ENCODE results near the gene TMC3.

The TMC3 gene

DNA sequence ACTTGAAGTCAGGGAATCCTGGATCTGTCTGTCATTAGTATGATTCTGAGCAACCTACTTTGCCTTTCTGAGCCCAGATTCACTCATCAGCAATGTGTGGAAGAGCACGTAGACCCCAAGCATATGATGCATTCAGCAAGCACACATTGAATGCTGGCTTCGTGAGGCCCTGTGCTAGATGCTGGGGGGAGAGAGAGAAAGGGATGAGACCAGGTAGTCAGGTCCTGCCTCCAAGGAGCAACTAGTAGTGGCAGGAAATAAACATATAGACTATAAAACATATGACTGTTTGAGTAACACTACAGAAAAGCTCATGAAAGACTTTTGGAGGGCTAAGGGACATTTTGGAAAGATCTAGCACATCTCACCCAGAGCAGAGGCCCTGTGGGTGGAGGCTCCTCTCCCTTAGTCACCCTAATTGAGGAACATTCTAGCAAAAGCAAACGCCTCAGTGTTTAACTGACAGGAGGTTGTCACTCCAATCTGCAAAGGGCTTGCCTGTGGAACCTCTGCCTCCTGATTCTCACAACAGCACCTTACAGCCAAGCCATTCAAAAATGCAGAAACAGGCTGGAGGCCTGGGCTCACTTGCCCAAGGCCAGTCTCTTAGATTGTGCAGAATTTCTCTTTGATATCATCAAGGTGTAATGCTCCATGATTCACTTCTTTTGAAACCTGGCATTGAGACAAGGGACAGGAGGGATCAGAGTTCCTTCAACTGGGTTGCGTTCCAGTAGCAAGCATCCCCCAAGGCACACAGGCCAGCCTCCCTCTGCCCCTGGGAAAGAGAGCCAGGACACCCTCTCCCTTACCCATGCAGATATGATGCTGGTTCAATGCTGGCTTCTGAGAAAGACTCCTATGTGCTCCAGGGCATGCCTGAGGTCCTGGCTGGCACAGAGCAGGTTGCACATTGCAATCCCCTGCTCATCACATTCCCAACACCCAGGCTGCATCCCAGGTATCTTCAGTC, 76.1 kb downstream of the TMC3 start:
- DNase-seq (ENCODE audit: low read depth), result no peak

DNA sequence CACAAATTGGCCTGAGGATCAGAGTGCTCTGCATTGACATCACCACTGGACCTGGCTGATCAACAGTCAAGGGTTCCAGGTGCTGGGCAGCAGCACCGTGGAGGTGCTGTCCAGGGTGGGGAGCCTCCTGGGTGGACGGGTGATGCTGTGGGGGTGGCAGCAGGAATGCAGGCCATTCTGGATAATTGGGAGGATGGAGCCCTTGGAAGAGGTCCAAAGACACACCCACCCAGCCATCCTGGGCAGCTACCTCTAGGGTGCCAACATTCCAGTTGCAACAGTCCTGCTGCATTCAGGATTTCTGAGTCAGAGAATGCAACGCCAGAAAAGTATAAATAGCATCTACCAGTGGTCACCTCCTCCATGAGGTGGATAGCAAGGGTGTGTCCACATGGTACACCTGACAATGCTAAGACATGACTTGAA, 76.9 kb downstream of the TMC3 start:
- DNase-seq (ENCODE audit: low read depth), result no peak

DNA sequence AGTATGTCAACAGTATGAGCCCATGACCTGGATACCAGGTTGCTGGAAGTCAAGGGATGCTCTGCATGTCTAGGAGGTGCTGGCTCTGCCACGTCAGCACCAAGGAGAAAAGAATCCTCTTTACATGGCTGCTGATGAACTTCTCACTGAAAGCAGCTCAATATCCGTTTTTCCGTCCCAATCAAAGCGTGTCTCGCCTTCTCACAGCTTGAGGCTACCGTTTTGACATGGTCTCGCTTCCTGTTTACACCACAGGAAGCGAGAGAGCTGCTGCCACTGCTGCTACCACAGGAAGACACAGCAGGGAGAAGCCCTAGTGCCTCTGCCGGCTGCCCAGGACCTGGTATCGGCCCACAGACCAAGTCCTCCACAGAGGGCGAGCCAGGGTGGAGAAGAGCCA, 77.3 kb downstream of the TMC3 start:
- no peak for DNase-seq (ENCODE audit: low read depth)

DNA sequence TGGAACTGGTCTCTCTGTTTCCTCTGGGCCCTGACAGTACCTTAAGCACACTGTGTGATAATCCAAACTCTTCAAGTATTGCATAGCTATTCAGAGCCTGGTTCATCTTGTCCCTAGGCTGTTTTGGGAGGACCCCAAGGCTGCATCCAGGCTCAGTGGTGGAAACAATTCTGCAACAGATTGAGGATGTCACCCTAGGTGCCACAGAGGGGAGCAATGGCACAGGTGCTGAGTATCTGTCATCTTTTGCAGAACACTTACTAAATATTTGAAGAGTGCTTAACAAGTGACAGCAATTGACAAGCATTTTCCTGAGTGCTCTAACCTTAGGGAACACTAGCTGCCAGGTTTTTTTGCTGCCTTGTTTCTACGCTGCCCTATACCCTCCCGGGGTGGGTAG, 77.8 kb downstream of the TMC3 start:
- no peak for DNase-seq (ENCODE audit: low read depth)

DNA sequence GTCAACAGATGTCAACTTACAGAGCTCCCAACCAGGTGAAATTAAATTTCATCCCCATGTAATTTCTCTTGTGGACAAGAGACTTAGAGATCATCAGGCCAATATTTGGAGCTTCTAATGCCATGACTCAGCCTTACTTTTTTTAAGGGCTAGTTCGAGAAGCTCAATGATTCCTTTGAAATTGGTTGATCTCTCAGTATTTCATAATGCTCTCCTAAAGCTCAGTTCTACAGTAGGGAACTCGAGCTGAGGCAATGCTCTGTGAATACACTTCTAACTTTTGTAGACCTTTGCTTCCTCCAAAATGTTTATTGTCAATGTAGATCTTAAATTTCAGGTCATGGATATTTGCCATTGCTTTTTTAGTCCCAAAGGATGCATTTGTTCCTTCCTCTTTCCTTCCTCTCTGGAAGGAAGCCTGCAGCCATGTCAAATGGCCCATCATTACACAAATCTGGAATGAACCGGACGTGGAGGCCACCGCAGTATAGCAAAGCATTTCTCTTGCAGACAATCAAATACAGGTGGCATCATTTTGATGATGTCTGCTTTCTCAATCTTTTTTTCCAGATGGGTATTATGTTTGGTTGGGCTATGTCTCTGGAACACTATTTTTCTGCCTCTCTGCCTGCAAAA, 78.4 kb downstream of the TMC3 start:
- no peak for DNase-seq (ENCODE audit: low read depth)

DNA sequence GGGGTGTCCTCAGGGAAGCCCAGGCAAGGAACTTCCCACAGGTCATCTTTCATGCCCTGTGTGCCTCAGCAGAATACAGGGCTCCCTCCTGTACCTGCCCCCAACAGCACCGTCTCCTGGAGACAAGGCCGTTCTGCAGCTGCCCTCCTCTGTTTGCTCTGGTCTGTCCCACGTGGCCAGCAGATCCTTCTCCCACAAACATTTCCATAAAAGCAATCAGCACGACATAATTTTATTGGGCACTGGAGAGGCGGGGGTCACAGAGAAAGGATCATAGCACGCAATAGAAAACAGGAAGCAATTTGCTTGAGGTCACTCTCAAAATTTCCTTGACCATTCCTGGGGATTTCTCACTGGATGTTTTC, 79.5 kb downstream of the TMC3 start:
- no peak for DNase-seq (ENCODE audit: low read depth)

DNA sequence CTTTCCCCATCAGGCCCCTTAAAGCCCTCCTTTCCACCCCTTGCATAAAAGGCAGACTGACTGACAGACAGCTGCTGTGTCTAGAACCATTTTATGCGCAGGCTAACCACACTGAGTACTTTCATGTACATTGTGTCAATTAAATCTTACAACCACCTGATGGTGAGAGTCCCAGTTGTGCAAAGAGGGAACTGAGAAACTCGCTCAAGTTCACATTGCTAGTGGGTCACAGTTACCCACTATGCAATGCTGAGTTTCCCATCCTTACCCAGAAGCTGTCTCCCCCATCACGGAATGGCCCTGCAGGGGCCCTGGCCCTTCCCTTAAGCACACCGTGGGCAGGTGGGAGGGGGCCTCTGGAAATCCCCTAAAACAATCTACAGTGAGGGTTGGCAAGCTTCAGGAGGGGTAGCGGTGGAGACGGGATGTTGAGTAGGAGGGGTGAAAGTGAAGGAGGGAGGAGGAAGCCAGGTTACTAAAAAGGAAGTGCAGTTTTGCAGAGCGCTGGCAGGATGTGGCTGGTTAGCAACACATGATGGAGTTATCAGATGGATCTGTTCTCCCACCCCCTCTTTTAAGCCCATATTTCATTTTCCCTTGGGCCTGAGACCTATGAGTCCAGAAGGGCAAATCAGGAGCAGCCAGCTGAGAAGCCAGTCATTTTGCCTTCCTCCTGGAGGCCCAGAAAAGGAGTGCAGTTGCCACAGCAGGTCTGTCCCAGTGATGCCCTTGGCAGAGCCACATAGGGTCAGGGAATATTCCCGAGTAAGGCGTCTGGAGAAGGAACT, 80.1 kb downstream of the TMC3 start:
- no peak for DNase-seq (ENCODE audit: low read depth)

DNA sequence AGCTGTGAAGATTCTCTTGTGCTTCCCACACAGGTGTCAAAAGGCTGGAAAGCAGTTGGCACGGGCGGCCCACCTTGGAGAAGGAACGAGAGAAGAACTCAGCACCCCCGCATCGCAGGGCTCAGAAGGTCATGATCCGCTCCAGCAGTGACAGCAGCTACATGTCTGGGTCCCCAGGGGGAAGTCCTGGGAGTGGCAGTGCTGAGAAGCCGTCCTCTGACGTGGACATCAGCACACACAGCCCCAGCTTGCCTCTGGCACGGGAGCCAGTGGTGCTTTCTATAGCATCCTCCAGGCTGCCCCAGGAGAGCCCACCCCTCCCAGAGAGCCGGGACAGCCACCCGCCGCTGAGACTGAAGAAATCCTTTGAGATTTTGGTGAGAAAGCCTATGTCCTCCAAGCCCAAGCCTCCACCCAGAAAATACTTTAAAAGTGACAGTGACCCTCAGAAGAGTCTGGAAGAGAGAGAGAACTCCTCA, 81.5 kb downstream of the TMC3 start:
- DNase-seq (ENCODE audit: low read depth), result no peak

DNA sequence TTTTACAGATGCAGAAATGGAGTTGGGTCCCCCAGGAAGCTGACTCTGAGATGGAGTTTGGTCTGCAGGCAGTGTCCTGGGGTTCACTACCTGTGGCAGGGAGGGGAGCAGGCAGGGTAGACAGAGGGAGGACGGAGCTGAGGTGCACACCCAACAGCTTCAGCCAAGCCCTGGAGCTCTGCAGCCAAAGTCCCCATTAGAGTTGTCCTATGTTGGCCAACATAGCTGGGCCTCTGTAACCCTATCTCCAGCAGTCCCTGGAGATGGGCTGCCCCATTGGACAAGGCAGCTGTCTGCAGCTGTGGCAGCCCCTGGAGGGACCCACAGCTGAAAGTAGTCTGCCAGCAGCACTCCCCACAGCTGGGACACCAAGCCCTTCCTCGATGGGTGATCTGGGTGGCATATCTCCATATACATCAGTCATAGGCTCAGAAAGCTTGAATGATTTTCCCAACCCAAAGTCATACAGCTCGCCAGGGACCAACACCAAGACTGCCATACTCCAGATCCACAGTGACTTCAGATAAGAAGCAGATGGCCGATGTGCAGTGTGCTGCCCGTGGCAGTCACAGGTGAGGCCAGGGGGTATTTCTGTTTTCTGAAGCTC, 82.0 kb downstream of the TMC3 start:
- no peak for DNase-seq (ENCODE audit: low read depth)

DNA sequence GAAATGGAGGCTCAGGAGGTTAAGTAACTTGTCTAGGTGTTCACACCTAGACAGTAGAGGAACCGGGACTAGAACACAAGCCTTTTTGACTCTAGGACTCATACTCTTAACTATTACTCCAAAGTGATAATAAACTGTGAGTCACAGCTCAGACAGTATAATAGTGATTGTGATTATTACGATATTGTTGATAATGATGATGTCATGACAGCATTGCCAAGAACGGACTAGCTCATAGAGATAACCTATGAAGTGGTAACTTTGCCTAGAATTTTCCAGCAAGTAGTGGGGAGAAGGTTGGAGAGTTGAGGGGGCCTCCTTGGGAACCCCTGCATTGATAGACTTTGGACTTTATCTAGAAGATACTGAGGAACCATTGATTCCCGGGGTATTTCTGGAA, 84.1 kb downstream of the TMC3 start:
- DNase-seq (ENCODE audit: low read depth), result no peak

DNA sequence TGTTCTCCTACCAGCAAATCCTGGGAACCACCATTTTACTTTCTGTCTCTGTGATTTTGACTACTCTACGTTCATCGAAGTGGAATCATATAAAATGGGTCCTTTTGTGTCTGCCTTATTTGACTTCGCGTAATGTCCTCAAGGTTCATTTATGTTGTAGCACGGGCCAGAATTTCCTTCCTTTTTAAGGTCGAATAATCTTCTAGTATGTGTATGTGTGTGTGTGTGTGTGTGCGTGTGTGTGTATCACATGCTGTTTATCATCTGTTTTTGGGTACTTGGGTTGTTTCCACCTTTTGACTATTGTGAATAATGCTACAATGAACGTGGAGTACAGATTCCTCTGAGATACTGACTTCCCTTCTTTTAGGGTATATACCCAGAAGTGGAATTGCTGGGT, 85.4 kb downstream of the TMC3 start:
- DNase-seq (ENCODE audit: low read depth), result no peak

DNA sequence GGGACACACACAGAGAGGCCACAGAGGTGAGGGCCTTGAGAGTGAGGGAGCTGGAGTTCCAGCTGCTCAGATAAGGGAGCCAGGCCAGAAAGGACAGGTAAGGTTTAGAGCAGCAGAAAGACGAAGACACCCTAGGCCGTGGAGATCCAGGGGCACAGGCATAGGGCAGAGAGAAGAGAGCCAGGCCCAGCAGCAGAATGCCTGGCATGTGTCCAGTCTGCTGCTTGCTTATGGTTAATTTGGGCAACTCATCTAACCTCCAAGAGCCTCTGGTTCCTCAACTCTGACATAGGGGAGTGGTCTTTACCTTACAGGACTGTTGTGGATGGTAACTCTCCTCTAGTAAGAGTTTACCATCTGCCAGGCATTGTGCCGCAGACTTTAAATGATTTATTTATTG, 86.0 kb downstream of the TMC3 start:
- DNase-seq (ENCODE audit: low read depth), result no peak

DNA sequence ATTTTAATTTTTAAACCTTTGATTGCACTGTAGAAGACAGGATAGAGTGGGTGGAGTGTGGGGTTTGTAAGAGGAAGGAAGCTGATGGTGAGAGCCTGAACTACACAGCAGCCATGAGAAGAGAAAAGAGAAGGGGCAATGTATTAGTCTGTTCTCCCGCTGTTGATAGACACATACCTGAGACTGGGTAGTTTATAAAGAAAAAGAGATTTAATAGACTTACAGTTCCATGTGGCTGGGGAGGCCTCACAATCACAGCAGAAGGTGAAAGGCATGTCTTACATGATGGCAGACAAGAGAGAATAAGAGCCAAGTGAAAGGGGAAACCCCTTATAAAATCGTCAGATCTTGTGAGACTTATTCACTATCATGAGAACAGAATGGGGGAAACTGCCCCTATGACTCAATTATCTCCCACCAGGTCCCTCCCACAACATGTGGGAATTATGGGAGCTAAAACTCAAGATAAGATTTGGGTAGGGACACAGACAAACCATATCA, 87.3 kb downstream of the TMC3 start:
- no peak for DNase-seq (ENCODE audit: low read depth)

DNA sequence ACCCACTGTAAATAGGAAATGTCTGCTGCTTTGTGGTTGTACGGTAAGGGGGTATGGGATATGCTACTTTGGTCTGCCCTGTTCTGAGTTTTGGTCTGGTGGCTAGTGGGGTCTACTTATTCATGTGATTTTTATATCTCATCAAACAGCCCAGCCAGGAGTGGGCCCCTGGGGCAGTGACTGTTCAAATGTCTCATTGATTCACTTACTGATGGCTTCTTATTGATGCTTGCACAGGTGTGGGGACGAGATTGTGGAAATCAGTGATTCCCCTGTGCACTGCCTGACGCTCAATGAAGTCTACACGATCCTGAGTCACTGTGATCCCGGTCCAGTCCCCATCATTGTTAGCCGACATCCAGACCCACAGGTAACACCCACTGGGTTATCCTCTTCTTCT, 88.6 kb downstream of the TMC3 start:
- DNase-seq (ENCODE audit: low read depth), result no peak

DNA sequence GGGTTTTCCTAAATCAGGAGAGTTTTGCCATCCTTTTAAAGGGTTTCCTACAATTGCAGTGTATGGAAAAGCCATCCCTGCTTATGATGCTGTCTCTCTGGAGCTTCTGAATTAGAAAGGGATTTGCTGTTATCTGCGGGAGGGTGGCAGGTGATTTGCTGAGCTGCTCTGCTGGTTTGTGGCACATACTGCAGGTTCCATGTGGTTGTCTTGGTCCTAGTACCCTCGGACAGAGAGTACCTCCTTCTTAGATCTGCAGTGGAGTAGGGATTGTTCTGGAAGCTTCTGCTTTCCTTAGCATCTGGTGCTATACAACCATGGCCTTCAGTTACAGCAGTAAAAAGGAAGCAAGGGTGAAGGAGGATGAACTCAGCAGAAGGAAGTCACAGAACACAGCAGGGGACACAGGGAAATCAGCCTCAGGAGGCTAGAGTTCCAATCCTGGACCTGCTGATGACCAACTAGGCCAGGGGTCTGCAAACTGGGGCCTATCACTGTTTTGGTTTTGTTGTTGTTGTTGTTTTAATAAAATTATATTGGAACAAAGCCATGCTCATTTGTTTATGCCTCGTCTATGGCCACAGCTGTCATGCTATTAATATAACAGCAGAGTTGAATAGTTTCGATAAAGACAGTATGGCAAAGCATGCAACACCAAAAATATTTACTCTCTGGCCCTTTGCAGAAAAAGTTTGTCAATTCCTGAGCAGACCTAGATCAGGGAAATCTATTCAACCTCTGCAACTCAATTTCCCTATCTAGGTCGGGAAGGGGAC, 89.6 kb downstream of the TMC3 start:
- no peak for DNase-seq (ENCODE audit: low read depth)

DNA sequence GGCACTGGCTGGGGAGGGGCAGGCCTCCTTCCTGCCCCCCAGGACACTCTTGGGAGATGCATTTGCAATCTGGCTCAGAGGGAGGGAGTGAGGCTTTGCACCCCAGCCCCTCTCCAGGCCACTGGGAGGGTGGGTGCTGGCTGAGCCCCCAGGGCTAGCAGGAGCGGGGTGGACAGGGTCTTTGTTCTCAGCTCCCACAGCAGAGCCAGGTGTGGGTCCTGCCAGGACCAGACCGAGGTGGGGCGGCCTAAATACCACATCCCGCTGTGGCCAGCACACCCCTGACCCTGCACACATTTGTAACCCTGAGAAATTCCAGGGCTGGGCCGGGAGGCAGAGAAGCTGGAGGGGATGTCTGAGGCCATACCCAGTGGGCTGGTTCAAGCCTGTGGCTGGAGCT, 91.1 kb downstream of the TMC3 start:
- no peak for DNase-seq (ENCODE audit: low read depth)

DNA sequence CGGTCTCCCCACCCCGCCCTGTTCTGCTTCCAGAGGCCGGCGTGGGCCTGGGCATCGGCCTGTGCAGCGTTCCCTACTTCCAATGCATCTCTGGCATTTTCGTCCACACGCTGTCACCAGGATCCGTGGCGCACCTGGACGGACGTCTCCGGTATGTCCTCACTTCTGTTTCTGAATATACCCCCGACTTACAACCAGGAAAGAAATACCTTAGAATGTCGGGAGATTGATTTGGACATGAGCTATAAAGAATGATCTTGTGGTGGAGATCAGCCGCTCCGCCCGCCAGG, 91.5 kb downstream of the TMC3 start:
- no peak for DNase-seq (ENCODE audit: low read depth)

DNA sequence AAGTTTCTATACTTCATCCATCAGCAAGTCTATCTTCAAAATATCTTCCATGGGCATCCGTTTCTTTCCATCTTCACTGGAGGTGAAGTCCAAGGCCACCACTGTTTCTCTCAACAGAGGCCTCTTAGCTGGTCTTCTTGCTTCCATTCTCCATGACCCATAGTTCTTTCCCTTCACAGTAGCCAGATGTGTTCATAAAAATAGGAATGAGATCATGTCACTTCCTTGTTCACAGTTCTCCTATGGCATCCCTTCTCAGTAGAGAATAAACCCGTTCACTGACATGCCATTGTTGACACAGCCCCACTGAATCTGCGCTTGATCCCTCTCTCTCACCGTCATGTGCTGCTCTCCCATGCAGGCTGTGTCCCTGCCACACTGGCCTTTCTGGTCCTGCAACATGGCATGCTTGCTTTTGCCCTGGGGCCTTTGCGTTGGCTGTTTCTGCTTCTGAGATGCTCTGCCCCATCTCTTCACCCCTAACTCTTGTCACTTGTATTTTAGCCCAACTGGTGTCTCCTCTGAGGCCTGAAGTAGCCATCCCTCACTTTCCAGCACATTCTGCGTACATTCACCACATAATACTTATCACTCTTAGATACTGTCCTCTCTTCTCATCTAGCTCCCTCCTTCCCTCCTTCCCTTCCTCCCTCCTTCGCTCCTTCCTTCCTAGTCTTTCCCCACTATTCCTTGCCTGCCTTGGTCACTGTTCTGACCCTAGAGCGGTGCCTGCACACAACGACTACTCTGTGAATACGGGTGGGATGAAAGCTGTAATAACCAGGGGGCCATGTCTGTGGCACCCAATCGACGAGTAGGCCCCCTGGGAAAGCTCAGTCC, 92.0 kb downstream of the TMC3 start:
- DNase-seq (ENCODE audit: low read depth), result no peak

DNA sequence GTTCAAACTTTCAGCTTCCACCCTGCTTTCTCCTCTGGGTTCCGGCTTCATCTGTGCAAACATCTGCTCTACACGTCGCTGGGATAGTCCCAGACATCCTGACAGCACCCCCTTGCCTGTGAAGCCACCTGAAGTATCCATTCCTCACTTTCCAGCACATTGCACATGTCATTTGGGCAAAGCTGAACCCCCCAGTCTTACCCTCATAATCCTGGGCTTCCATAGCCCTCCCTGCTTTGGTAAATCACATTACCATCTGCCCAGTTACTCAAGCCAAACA, 92.6 kb downstream of the TMC3 start:
- DNase-seq (ENCODE audit: low read depth), result no peak

All from stromal cell of bone marrow (primary cell).